ENCODE results near the gene CGB8. TPM values are rescaled to one million over a fixed set of nuclear protein-coding genes. Genes with fewer than 3 reads are reported as not detected.
"Not testable (repeated sequence)": the region's sequence is repeated elsewhere in the genome, so short reads cannot be mapped to it uniquely, and the experiment has no call there.

Gene CGB8
- 2.7 TPM for polyA plus RNA-seq (2013, experiment 1 of 2; ENCODE audit: insufficient read length)
- polyA plus RNA-seq (2013, experiment 2 of 2; ENCODE audit: insufficient read length), result 2.5 TPM

- not testable (repeated sequence) for DNase-seq
These were observed at the start of gene CGB8 for GRCh38 chr19:49049011-49049410. CGB8 (minus strand) TSS chr19:49049111; CDS start chr19:49048739, 372 bp downstream.

- DNase-seq, result peak; percentile 73
These were observed 48.8 kb upstream of the CGB8 start for GRCh38 chr19:49097453-49098288.

GRCh38 chr19:49094505-49095482 lies 45.9 kb upstream of the CGB8 start:
- no peak for DNase-seq

GRCh38 chr19:49092686-49093085 lies 43.8 kb upstream of the CGB8 start:
- DNase-seq, result no peak

- DNase-seq, result no peak
These were observed 42.6 kb upstream of the CGB8 start for GRCh38 chr19:49091391-49092038.

GRCh38 chr19:49086296-49086695 lies 37.4 kb upstream of the CGB8 start:
- no peak for DNase-seq

GRCh38 chr19:49085868-49086232 lies 36.9 kb upstream of the CGB8 start:
- DNase-seq, result no peak

GRCh38 chr19:49085020-49085867 lies 36.3 kb upstream of the CGB8 start, which contains the start of gene SNRNP70:
SNRNP70 (plus strand) TSS chr19:49085451; CDS start chr19:49086415, 964 bp downstream.
- peak; percentile 100 for DNase-seq

- no peak for DNase-seq
These were observed 35.5 kb upstream of the CGB8 start for GRCh38 chr19:49084206-49085019.

GRCh38 chr19:49081273-49081672 lies 32.4 kb upstream of the CGB8 start:
- DNase-seq, result no peak

GRCh38 chr19:49080392-49080791 lies 31.5 kb upstream of the CGB8 start:
- no peak for DNase-seq

GRCh38 chr19:49074869-49075268 lies 26.0 kb upstream of the CGB8 start:
- peak; percentile 58 for DNase-seq

GRCh38 chr19:49073514-49074378 lies 24.8 kb upstream of the CGB8 start:
- DNase-seq, result peak; percentile 49

GRCh38 chr19:49071860-49072547 lies 23.1 kb upstream of the CGB8 start:
- peak; percentile 11 for DNase-seq

- no peak for DNase-seq
These were observed 21.5 kb upstream of the CGB8 start for GRCh38 chr19:49070416-49070815.

- DNase-seq, result no peak
These were observed 20.1 kb upstream of the CGB8 start for GRCh38 chr19:49069026-49069425.

- DNase-seq, result no peak
These were observed 18.6 kb upstream of the CGB8 start for GRCh38 chr19:49067554-49067953.

- no peak for DNase-seq
These were observed 17.1 kb upstream of the CGB8 start for GRCh38 chr19:49065905-49066512.

Data from fibroblast of skin of scalp (primary cell).